ENCODE measurements around the gene ZRANB3.
"Not testable (repeated sequence)": the region's sequence is repeated elsewhere in the genome, so short reads cannot be mapped to it uniquely, and the experiment has no call there.

Gene ZRANB3

DNA sequence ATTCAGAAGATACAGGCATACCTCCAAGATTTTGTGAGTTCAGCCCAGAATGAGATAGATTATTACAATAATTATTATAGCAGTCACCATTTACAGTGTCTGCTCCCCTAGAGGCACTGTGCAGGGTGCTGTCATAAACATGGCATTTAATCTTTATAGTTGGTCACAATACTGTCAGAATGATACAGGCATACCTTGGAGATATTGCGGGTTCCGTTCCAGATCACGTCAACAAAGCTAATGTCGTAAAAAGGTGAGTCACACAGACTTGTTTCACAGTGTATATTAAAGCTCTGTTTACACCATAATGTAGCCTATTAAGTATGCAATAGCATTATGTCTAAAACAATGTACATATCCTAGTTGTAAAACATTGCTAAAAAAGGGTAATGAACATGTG is 45.6 kb downstream of the ZRANB3 start:
- FAIRE-seq, result no peak

- FAIRE-seq, result no peak
Observed at GRCh38 chr2:135475128-135475527, 55.9 kb downstream of the ZRANB3 start.

GRCh38 chr2:135473567-135473966 is 57.5 kb downstream of the ZRANB3 start:
- FAIRE-seq, result no peak

DNA sequence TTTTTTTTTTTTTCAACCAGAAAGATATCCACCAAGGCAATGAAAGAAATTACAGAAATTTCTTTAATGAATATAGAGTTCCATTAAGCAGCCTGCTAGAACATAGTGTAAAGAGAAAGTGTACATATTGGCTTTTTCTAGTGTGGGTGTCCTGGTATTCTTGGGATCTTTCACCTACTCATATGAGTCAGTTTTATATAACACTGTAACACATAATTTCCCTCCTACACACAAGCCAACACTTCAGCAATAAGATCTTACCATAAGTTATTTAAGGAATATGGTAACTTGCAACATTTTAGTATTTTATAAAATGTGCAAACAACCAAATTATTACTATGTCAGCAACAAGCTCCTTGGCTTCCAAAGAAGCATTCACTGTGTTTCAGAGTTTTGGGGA is 59.9 kb downstream of the ZRANB3 start:
- FAIRE-seq, result no peak

GRCh38 chr2:135457279-135457678 is 73.7 kb downstream of the ZRANB3 start:
- FAIRE-seq, result no peak

GRCh38 chr2:135456835-135457234 is 74.2 kb downstream of the ZRANB3 start:
- no peak for FAIRE-seq

DNA sequence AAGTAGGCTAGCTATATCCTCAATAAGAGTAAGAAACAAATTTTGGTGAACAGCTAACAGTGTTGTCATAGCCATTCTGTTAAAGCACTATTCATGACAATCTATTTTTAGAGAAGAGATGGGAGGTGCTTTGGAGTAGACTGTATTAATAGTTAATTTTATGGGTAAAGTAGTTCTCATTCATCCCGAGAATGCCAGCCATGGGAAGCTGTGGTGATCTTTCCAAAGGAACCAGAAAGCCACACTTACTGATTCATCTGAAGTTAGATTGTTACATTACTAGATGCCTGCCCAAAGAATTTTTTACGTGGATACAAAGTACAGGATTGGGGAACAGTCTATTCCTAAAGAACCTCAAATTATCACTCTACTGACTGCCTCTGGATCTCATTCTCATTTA is 74.6 kb downstream of the ZRANB3 start:
- no peak for FAIRE-seq

- no peak for FAIRE-seq
Observed at GRCh38 chr2:135454608-135455007, 76.4 kb downstream of the ZRANB3 start.

DNA sequence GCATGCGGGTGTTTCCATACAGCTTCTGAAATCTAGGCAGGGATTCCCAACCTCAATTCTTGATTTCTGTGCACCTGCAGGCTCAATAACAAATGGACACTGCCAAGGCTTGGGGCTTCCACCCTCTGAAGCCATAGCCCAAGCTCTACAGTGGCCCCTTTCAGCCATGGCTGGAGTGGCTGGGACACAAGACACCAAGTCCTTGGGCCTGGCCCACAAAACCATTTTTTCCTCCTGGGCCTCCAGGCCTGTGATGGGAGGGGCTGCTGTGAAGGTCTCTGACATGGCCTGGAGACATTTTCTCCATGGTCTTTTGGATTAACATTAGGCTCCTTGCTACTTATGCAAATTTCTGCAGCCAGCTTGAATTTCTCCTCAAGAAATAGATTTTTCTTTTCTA is 78.0 kb downstream of the ZRANB3 start:
- FAIRE-seq, result not testable (repeated sequence)

DNA sequence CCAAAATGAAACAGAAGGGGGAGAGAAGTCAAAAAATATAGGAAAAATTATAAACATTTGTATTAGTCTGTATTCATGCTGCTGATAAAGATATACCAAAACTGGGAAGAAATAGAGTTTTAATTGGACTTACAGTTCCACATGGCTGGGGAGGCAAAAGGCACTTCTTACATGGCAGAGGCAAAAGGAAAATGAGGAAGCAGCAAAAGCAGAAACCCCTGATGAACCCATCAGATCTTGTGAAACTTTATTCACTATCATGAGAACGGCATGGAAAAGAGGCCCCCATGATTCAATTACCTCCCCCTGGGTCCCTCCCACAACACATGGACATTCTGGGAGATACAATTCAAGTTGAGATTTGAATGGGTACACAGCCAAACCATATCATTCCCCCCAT is 79.1 kb downstream of the ZRANB3 start:
- no peak for FAIRE-seq

DNA sequence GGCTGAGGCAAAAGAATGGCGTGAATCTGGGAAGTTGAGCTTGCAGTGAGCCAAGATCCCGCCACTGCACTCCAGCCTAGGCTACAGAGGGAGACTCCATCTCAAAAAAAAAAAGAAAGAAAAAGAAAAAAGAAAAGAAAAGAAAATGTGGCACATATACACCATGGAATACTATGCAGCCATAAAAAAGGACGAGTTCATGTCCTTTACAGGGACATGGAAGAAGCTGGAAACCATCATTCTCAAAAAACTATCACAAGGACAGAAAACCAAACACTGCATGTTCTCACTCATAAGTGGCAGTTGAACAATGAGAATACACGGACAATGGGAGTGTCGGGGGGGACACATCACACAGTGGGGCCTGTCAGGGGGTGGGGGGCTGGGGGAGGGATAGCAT is 88.0 kb downstream of the ZRANB3 start:
- not testable (repeated sequence) for FAIRE-seq

GRCh38 chr2:135435155-135435554 is 95.9 kb downstream of the ZRANB3 start:
- not testable (repeated sequence) for FAIRE-seq

DNA sequence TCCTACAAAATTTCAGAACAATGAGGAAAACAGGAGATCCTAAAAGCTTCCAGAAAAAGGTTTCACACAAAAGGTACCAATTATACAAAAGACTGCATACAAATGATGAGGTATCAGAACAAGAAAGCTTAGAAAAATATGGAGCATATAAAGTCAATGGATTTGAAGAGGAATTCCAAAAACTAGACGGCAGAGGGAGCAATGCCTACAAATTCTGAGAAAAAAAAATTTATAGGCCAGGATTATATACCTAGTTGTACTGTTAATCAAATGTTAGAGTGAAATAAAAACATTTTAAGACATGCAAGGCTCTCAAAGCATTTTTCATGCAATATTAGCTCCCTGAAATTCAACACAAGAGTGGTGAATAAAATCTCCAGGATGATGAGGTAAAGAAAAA is 106.2 kb downstream of the ZRANB3 start:
- no peak for FAIRE-seq

DNA sequence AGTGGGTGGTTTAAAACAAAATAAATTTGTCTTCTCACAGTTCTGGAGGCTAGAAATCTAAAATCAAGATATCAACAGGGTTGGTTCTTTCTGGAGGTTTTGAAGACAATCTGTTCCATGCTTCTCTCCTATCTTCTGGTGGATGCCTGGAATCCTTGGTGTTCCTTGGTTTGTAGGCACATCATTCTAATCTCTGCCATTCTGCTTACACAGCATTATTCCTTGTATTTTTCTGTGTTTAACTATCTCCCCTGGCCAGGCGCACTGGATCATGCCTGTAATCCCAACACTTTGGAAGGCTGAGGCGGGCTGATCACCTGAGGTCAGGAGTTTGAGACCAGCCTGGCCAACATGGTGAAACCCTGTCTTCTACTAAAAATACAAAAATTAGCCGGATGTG is 108.1 kb downstream of the ZRANB3 start:
- no peak for FAIRE-seq

- FAIRE-seq, result no peak
Observed at GRCh38 chr2:135411646-135412045, 119.4 kb downstream of the ZRANB3 start.

- no peak for FAIRE-seq
Observed at GRCh38 chr2:135409436-135409835, 121.6 kb downstream of the ZRANB3 start.

DNA sequence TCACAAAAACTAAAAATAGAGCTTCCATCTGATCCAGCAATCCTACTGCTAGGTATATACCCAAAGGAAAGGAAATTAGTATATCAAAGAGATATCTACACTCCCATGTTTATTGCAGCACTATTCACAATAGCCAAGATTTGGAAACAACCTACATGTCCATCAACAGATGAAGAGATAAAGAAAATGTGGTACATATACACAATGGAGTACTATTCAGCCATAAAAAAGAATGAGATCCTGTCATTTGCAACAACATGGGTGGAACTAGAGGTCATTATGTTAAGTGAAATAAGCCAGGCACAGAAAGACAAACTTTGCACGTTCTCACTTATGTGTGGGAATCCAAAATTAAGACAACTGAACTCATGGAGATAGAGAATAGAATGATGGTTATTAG is 134.8 kb downstream of the ZRANB3 start:
- not testable (repeated sequence) for FAIRE-seq

DNA sequence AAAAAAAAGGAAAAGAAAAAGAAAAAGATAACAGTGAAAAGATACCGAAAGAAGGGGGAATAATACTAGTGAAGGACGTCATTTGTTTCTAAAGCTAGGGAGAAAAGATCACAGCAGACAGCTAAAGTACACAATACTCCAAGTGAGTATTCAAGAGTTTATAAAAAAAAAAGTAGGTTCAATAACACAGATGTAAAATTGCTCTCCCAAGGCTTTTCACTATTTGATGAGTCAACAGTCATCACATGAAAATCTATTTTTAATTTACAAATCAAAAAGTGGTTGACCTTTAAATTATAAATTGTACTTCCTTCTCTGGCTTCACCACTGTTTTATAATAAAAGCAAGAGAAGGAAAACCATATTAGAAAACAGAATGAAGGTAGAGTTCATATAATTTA is 144.0 kb downstream of the ZRANB3 start:
- FAIRE-seq, result no peak

GRCh38 chr2:135378591-135378990 is 152.4 kb downstream of the ZRANB3 start:
- FAIRE-seq, result no peak

- no peak for FAIRE-seq
Observed at GRCh38 chr2:135373702-135374101, 157.3 kb downstream of the ZRANB3 start.

- no peak for FAIRE-seq
Observed at GRCh38 chr2:135349941-135350340, 181.1 kb downstream of the ZRANB3 start.

DNA sequence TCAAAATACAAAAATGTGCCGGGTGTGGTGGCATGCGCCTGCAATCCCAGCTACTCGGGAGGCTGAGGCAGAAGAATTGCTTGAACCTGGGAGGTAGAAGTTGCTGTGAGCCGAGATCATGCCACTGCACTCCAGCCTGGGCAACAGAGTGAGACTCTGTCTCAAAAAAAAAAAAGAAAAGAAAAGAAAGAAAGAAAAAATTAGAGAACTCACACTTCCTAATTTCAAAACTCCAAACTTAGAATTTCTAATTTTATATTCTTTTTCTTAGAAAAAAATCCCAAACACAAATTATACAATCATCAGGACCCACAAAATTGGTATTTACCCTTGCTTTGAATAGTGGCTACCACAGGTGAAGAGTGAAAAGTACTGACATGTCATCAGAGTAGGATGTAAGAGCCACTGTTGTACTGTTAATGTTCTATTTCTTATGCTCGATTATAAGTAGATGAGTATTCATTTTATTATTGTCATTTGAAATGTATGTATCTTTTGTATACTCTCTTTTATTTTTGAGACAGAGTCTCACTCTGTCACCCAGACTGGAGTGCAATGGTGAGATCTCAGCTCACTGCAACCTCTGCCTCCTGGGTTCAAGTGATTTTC is 182.8 kb downstream of the ZRANB3 start:
- FAIRE-seq, result not testable (repeated sequence)

DNA sequence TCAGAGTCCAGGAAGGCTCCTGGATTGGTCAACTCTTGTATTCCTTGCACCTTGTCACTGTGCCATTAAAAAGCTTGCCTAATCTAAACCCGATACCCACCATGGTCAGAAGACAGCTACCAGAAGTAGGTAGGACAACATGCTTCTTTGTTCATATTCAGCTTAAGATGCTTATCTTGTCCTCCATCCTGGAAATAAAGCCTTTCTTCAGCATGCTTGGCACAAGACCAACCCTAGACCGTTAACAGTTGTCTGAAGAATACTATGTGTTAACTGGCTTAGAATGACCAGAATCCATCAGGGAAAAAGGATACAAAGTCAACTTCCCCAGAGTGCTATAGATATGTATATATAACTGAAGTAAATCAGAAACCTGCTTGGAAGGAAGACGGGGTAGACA is 193.9 kb downstream of the ZRANB3 start:
- no peak for FAIRE-seq

GRCh38 chr2:135335256-135335655 is 195.8 kb downstream of the ZRANB3 start:
- no peak for FAIRE-seq

- no peak for FAIRE-seq
Observed at GRCh38 chr2:135327146-135327545, 203.9 kb downstream of the ZRANB3 start.
